PC-3 (cell line): ENCODE data around the gene SLC25A36. TPM values are rescaled to one million over a fixed set of nuclear protein-coding genes. Genes with fewer than 3 reads are reported as not detected.

Experiments
- ATAC-seq: fragments of 200-7000 bp; cut with Tn5 transposase; 2 replicates; pipeline ENCODE4 v1.9.1; 2020; ENCODE audit warnings: mild to moderate bottlenecking, moderate library complexity
- BruUV-seq: library from RNA; stranded (reverse); fragments of 400-500 nt; replicated peaks from 2 replicates; lab custom pipeline; 2021; lab: Mats Ljungman, UMichigan
- CTCF ChIA-PET: fragments of 300-600 bp; sonication (Branson Sonifier 250); formaldehyde crosslinking; loops from one replicate; lab custom pipeline; 2022; ENCODE audit warnings: antibody characterized with exemption; lab: Charles Lee
- POLR2A ChIA-PET: fragments of 300-600 bp; sonication (Branson Sonifier 250); formaldehyde crosslinking; loops from one replicate; lab custom pipeline; 2022; ENCODE audit warnings: antibody characterized with exemption; ENCODE audit not compliant: unreplicated experiment; lab: Charles Lee
- DNase-seq: peaks from one replicate; pipeline ENCODE4 v3.0.0-alpha.2; 2015
- H2AFZ ChIP-seq: fragments of 300-600 bp; sonication (generic); 2 replicates; pipeline ENCODE4 v1.6.0; 2016; ENCODE audit warnings: antibody characterized with exemption, low read length
- H3F3A ChIP-seq: fragments of 300-600 bp; sonication (generic); one replicate; pipeline ENCODE4 v1.6.0; 2017; ENCODE audit warnings: antibody characterized with exemption, low read length, control low read depth, mild to moderate bottlenecking; ENCODE audit not compliant: unreplicated experiment
- H3K27ac ChIP-seq: fragments of 300-600 bp; sonication (generic); 2 replicates; pipeline ENCODE4 v1.5.1; 2016; ENCODE audit warnings: mild to moderate bottlenecking, low read length
- H3K27me3 ChIP-seq: fragments of 300-600 bp; sonication (generic); 2 replicates; pipeline ENCODE4 v1.6.1; 2016; ENCODE audit warnings: low read length, mixed read lengths
- H3K36me3 ChIP-seq: fragments of 300-600 bp; sonication (generic); 2 replicates; pipeline ENCODE4 v1.6.1; 2016; ENCODE audit warnings: low read depth, mixed run types, low read length, mixed read lengths
- H3K4me1 ChIP-seq: fragments of 300-600 bp; sonication (generic); 2 replicates; pipeline ENCODE4 v1.5.1; 2016; ENCODE audit warnings: low read length; ENCODE audit not compliant: insufficient read depth
- H3K4me2 ChIP-seq: fragments of 300-600 bp; sonication (generic); 2 replicates; pipeline ENCODE4 v1.6.0; 2016; ENCODE audit warnings: low read length
- H3K4me3 ChIP-seq: fragments of 300-600 bp; sonication (generic); 2 replicates; pipeline ENCODE4 v1.5.1; 2016; ENCODE audit warnings: mild to moderate bottlenecking, low read length, mixed read lengths
- H3K79me2 ChIP-seq: fragments of 300-600 bp; sonication (generic); 2 replicates; pipeline ENCODE4 v1.6.1; 2017; ENCODE audit warnings: low read length, mixed read lengths
- H3K9ac ChIP-seq: fragments of 300-600 bp; sonication (generic); 2 replicates; pipeline ENCODE4 v1.6.0; 2016; ENCODE audit warnings: mild to moderate bottlenecking, low read length
- H3K9me2 ChIP-seq: fragments of 300-600 bp; sonication (generic); replicated peaks from 2 replicates; pipeline ENCODE4 v1.6.1; 2016; ENCODE audit warnings: mixed run types, low read length, mixed read lengths
- H3K9me3 ChIP-seq: fragments of 300-600 bp; sonication (generic); 2 replicates; pipeline ENCODE4 v1.6.1; 2016; ENCODE audit warnings: low read length, mixed read lengths
- H4K20me1 ChIP-seq: fragments of 300-600 bp; sonication (generic); 2 replicates; pipeline ENCODE4 v1.6.1; 2016; ENCODE audit warnings: low read length, mixed read lengths
- CTCF ChIP-seq: fragments of 300-600 bp; sonication (generic); conservative IDR thresholded peaks from 2 replicates; pipeline ENCODE4 v1.5.1; 2017; ENCODE audit warnings: antibody characterized with exemption, low read depth, mild to moderate bottlenecking, low read length
- EZH2 ChIP-seq: fragments of 300-600 bp; sonication (generic); IDR thresholded peaks from one replicate; pipeline ENCODE4 v1.6.1; 2017; ENCODE audit warnings: antibody characterized with exemption, mild to moderate bottlenecking, low read length; ENCODE audit not compliant: unreplicated experiment
- EZH2phosphoT487 ChIP-seq: fragments of 300-600 bp; sonication (generic); IDR thresholded peaks from 2 replicates; pipeline ENCODE4 v1.6.1; 2018; ENCODE audit warnings: mild to moderate bottlenecking, antibody characterized with exemption, low read length, borderline replicate concordance
- intact Hi-C: fragments of 100-400 bp; cut with micrococcal nuclease; formaldehyde crosslinking; loops from 2 replicates; pipeline ENCODE4 v1.9.0; 2023
- total RNA-seq: library from RNA; depleted of rRNA; stranded (reverse); fragments of >200 nt; gene quantifications from 2 replicates; pipeline ENCODE4 v1.2.3, GENCODE V29; 2014

Gene SLC25A36
- total RNA-seq, 1 experiment from 2014 or later = 57.3 TPM

GRCh38 chr3:140913728-140914127, 27.9 kb upstream of the SLC25A36 start:
- peaks cover 12% of the 10 kb centered on the region; the same call in 1 of the 2 replicates for H3K27me3 ChIP-seq
- H2AFZ ChIP-seq = no peak overlapping the region
- no peaks in the 10 kb centered on the region for H3K79me2 ChIP-seq
- no peak overlapping the region for H3K9ac ChIP-seq
- H3K4me3 ChIP-seq = no peak overlapping the region
- no peaks in the 10 kb centered on the region for H3K36me3 ChIP-seq
- ChIA-PET CTCF (no interaction called here), POLR2A (no interaction called here)
- DNase-seq = no peak
- H3K27ac ChIP-seq = no peak overlapping the region
- H3K9me3 ChIP-seq = no peaks in the 10 kb centered on the region
- TF ChIP-seq EZH2 (no peak), EZH2phosphoT487 (no peak), CTCF (no peak)
- no peaks in the 10 kb centered on the region for H4K20me1 ChIP-seq
- no peak overlapping the region for H3K4me2 ChIP-seq
- no peaks in the 10 kb centered on the region for H3K9me2 ChIP-seq
- intact Hi-C loops = no loop called here
- no peak for ATAC-seq
- no peaks in the 10 kb centered on the region for H3K4me1 ChIP-seq
- no peaks in the 10 kb centered on the region for H3F3A ChIP-seq
- BruUV-seq = no TSS peak

- DNase-seq (no peak), ATAC-seq (no peak)
- Histone ChIP-seq H3K36me3 (no peaks in the 10 kb centered on the region), H3K9me3 (no peaks in the 10 kb centered on the region), H3K4me1 (no peaks in the 10 kb centered on the region), H3K79me2 (no peaks in the 10 kb centered on the region), H3K27me3 (peaks cover 12% of the 10 kb centered on the region; the same call in 1 of the 2 replicates), H3K4me3 (no peak overlapping the region), H2AFZ (no peak overlapping the region), H3K9me2 (no peaks in the 10 kb centered on the region), H3K9ac (no peak overlapping the region), H3K4me2 (no peak overlapping the region), H3F3A (no peaks in the 10 kb centered on the region), H4K20me1 (no peaks in the 10 kb centered on the region), H3K27ac (no peak overlapping the region)
- BruUV-seq = no TSS peak
- CTCF ChIA-PET = no interaction called here
- TF ChIP-seq CTCF = no peak
- POLR2A ChIA-PET = no interaction called here
- intact Hi-C loops = no loop called here
Observed at GRCh38 chr3:140914384-140914945, 27.2 kb upstream of the SLC25A36 start.

- POLR2A ChIA-PET = no interaction called here
- intact Hi-C loops = no loop called here
Observed at GRCh38 chr3:140916603-140917002, 25.0 kb upstream of the SLC25A36 start.

More at GRCh38 chr3:140916603-140917002, 25.0 kb upstream of the SLC25A36 start:
- H3K27me3 ChIP-seq = peaks cover 12% of the 10 kb centered on the region; the same call in 1 of the 2 replicates
- no peaks in the 10 kb centered on the region for H3F3A ChIP-seq
- no peak overlapping the region for H3K4me3 ChIP-seq
- no peak overlapping the region for H3K27ac ChIP-seq
- no peaks in the 10 kb centered on the region for H3K9me2 ChIP-seq
- ATAC-seq = no peak
- DNase-seq = no peak
- no peak overlapping the region for H3K4me2 ChIP-seq
- TF ChIP-seq EZH2 (no peak), CTCF (no peak), EZH2phosphoT487 (no peak)
- CTCF ChIA-PET = no interaction called here
- no peak overlapping the region for H2AFZ ChIP-seq
- H3K79me2 ChIP-seq = no peaks in the 10 kb centered on the region
- no peak overlapping the region for H3K9ac ChIP-seq
- no peaks in the 10 kb centered on the region for H4K20me1 ChIP-seq
- H3K36me3 ChIP-seq = no peaks in the 10 kb centered on the region
- no TSS peak for BruUV-seq
- H3K9me3 ChIP-seq = no peaks in the 10 kb centered on the region
- no peaks in the 10 kb centered on the region for H3K4me1 ChIP-seq
